Pancreas (tissue), 10 donors: Measurements from ENCODE around the gene SLC6A3. TPM values are rescaled to one million over a fixed set of nuclear protein-coding genes. Genes with fewer than 3 reads are reported as not detected.

Experiments used
- ATAC-seq, 4 donors: fragments of 200-7000 bp; cut with Tn5 transposase; one replicate each; pipeline versions ENCODE4 v1.8.0 to v1.9.1; 2020; ENCODE audit warnings: mild to moderate bottlenecking in 4 of 4, moderate library complexity in 4 of 4
- DNase-seq, 6 donors: peaks; one replicate each; pipeline ENCODE4 v3.0.0-alpha.2; 2020
- FAIRE-seq: peaks from 2 replicates; lab custom pipeline; 2012; peaks lifted over from hg19 to GRCh38; lab: Jason Lieb, UNC
- H3K27ac ChIP-seq, 4 donors: fragments of 200-600 bp; sonication (generic); 1 replicate in 3 of 4; 2 replicates in 1 of 4; pipeline versions ENCODE4 v1.5.0 to v1.8.0; 2020
- H3K27me3 ChIP-seq, 4 donors: fragments of 200-600 bp; one replicate each; pipeline ENCODE4 v1.8.0; 2021
- H3K36me3 ChIP-seq, 3 donors: fragments of 200-600 bp; sonication (generic) in 1 of 3; one replicate each; pipeline versions ENCODE4 v1.5.0 to v1.8.0; 2020 to 2021
- H3K4me1 ChIP-seq, 3 donors: fragments of 200-600 bp; one replicate each; pipeline ENCODE4 v1.8.0; 2021
- H3K4me3 ChIP-seq, 4 donors: fragments of 200-600 bp; sonication (generic) in 2 of 4; one replicate each; pipeline versions ENCODE4 v1.5.0 to v1.8.0; 2020 to 2021
- H3K9me3 ChIP-seq, 4 donors: fragments of 200-600 bp; one replicate each; pipeline ENCODE4 v1.8.0; 2021
- WGBS, 2 donors: extraction: QIAGEN DNeasy Blood & Tissue Kit; methylation state at CpG; one replicate each; pipeline ENCODE4 v1.1.7; 2013; 5-methylcytosine and 5-hydroxymethylcytosine counted together
- intact Hi-C, 3 donors: fragments of 100-400 bp; cut with DNase I; formaldehyde crosslinking; loops; one replicate each; pipeline versions ENCODE4 v1.11.1 to v1.14.2; 2022
- polyA plus RNA-seq, 2 donors: library from polyadenylated mRNA; stranded (reverse); fragments of 200-250 nt; gene quantifications; one replicate each; pipeline ENCODE4 v1.2.3, GENCODE V29; 2013
- total RNA-seq, 6 donors: library from RNA; stranded (reverse); fragmentation: NEBNext Ultra II Directional in 4 of 6; extraction: Animal tissue kit (Norgen Biotek cat#: 25700) in 4 of 6; gene quantifications; one replicate each; pipeline versions ENCODE4 v1.2.1 to v1.2.4, GENCODE V29; 2021 to 2023
- TF ChIP-seq, protein P1 (sequence below), 4 donors: fragments of 200-600 bp; sonication (generic) in 3 of 4; IDR thresholded peaks; one replicate each; pipeline versions ENCODE4 v1.5.0 to v1.8.0; 2021; ENCODE audit warnings: antibody characterized with exemption in 4 of 4
- donor health status: healthy with polysubstance abuse.
- donor health status: DM: no; HTN: no; CAD: no; lungs with moderate emphysema.
- donor health status: DM: no; HTN: no; CAD: no.
- donor health status: control.
- donor health status: control.
- donor health status: Bipolar disorder and iron deficiency.
- donor health status: DM: yes; HTN: yes; CAD: no.
- donor health status: DM: no; HTN: no; CAD: no.
- donor health status: DM: no; HTN: no; CAD: no.
- donor health status: DM: yes; HTN: yes; CAD: no.

Gene SLC6A3
- total and polyA plus RNA-seq, 8 donors = not detected

DNA sequence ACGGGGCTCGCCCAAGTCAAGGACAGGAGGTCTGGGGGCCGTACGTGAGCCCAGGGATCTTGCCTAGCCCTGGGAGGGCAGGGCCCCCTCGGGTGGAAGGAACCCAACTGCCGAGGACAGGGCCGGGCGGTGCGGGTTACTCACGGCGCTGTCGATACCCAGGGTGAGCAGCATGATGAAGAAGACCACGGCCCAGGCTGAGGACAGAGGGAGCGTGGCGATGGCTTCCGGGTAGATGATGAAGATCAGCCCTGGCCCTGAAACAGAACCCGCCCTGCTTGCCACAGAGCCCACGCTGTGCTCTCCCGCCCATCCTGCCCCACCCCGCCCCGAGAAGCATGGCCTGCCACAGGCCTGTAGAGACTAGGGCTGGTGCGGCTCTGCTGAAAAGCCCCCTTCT, 34.1 kb downstream of the SLC6A3 start:
- FAIRE-seq (no peak), DNase-seq (peak in 2 of 6 donors; percentile 39 to 44), ATAC-seq (no peak)
- no peak overlapping the region for H3K27ac ChIP-seq
- H3K4me3 ChIP-seq = no peak overlapping the region
- H3K4me1 ChIP-seq = no peaks in the 10 kb centered on the region
- WGBS, 2 donors = 68 to 72% methylated on average over 22 of the region's 22 CpGs
- H3K36me3 ChIP-seq = no peaks in the 10 kb centered on the region
- peaks cover 0 to 2% (median 0%) of the 10 kb centered on the region in 4 donors for H3K27me3 ChIP-seq
- intact Hi-C loops = no loop called here
- H3K9me3 ChIP-seq = no peaks in the 10 kb centered on the region
- TF ChIP-seq, protein P1, sequence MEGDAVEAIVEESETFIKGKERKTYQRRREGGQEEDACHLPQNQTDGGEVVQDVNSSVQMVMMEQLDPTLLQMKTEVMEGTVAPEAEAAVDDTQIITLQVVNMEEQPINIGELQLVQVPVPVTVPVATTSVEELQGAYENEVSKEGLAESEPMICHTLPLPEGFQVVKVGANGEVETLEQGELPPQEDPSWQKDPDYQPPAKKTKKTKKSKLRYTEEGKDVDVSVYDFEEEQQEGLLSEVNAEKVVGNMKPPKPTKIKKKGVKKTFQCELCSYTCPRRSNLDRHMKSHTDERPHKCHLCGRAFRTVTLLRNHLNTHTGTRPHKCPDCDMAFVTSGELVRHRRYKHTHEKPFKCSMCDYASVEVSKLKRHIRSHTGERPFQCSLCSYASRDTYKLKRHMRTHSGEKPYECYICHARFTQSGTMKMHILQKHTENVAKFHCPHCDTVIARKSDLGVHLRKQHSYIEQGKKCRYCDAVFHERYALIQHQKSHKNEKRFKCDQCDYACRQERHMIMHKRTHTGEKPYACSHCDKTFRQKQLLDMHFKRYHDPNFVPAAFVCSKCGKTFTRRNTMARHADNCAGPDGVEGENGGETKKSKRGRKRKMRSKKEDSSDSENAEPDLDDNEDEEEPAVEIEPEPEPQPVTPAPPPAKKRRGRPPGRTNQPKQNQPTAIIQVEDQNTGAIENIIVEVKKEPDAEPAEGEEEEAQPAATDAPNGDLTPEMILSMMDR (IDR thresholded peaks at IDR 0.05) = no peak

DNA sequence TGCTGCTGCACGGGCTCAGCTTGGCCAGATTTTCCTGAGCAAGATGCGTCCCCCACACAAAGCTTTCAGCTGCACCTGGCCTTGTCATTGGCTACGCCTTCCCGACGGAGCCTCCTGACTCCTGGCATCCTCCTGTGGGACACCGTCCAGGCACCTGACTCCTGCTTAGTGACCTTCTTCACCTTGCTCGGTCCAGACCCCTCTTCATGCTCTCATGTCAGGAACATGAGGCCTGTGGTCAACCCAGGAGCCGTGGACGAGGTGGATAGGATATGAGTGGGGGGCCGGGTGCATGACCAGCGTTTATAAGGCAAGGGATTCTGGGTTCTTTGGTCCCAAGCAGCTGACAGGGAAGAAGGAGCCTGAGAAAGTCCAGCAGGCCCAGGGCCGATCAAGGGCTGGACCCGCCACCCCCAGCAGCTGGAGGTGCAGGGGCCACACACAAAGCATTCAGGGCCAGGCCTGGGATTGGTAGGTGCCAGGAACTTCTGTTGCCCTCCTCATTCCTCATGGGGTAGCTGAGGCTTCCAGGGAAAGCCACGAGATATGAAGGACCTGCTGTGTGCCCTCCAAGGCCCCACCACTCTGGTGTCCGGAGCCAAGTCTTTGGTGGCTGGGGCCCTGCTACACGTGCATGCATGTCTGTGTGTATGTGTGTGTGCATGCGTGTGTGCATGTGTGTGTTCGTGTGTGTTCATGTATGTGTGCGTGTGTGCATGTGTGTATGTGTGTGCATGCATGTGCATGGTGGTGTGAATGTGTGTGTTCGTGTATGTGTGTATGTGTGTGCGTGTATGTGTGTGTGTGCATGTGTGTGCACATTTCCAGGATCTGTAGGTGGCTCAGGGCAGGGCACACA, 34.9 kb downstream of the SLC6A3 start:
- FAIRE-seq (no peak), ATAC-seq (no peak), DNase-seq (peak in 2 of 6 donors; percentile 30 to 32)
- H3K27me3 ChIP-seq = peaks cover 0 to 2% (median 0%) of the 10 kb centered on the region in 4 donors
- no peaks in the 10 kb centered on the region for H3K9me3 ChIP-seq
- no peak overlapping the region for H3K4me3 ChIP-seq
- WGBS, 2 donors = 60 to 77% methylated on average over 20 to 21 of the region's 21 CpGs
- intact Hi-C loops = no loop called here
- H3K4me1 ChIP-seq = no peaks in the 10 kb centered on the region
- H3K27ac ChIP-seq = no peak overlapping the region
- no peaks in the 10 kb centered on the region for H3K36me3 ChIP-seq
- TF ChIP-seq, protein P1 (IDR thresholded peaks at IDR 0.05) = no peak

DNA sequence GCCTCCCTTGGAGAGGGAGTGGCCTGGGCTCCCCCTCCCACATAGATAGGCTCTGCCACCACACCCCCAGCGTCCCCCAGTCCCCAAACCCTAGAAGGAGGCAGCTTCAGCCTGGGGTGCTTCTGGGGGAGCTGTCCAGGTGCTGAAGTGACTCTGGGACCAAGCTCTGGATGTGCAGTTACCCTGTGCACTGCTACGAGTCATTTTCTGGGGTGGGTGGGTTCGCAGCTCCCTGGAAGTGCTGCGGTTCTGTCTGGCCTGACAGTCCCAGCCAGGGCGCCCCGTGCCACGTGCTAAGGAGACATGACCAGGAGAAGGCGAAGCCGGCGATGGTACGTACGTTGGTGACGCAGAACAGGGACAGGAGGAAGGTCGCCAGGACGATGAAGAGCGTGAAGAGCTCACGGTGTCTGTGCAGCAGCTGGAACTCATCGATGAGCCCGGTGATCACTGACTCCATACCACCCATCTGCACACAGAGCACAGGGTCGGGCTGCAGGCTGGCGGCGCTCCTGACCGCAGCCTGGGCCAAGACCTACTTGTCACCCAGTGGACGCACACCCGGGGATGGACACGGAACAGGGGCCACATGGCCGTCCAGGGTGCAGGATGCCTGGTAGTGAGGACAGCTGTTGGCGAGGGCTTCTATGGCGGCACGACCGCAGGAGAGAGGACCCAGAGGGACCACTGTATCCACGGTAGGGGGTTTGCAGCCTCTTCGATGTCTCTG, 35.7 kb downstream of the SLC6A3 start:
- TF ChIP-seq, protein P1 (IDR thresholded peaks at IDR 0.05) = no peak
- no peaks in the 10 kb centered on the region for H3K4me1 ChIP-seq
- DNase-seq (peak in 2 of 6 donors; percentile 39 to 60), FAIRE-seq (no peak), ATAC-seq (peak in 2 of 4 donors; percentile 23 to 38)
- peaks cover 0 to 2% (median 0%) of the 10 kb centered on the region in 4 donors for H3K27me3 ChIP-seq
- WGBS, 2 donors = 63 to 72% methylated on average over 33 of the region's 33 CpGs
- H3K27ac ChIP-seq = no peak overlapping the region
- no peak overlapping the region for H3K4me3 ChIP-seq
- no peaks in the 10 kb centered on the region for H3K36me3 ChIP-seq
- intact Hi-C loops = no loop called here
- no peaks in the 10 kb centered on the region for H3K9me3 ChIP-seq

DNA sequence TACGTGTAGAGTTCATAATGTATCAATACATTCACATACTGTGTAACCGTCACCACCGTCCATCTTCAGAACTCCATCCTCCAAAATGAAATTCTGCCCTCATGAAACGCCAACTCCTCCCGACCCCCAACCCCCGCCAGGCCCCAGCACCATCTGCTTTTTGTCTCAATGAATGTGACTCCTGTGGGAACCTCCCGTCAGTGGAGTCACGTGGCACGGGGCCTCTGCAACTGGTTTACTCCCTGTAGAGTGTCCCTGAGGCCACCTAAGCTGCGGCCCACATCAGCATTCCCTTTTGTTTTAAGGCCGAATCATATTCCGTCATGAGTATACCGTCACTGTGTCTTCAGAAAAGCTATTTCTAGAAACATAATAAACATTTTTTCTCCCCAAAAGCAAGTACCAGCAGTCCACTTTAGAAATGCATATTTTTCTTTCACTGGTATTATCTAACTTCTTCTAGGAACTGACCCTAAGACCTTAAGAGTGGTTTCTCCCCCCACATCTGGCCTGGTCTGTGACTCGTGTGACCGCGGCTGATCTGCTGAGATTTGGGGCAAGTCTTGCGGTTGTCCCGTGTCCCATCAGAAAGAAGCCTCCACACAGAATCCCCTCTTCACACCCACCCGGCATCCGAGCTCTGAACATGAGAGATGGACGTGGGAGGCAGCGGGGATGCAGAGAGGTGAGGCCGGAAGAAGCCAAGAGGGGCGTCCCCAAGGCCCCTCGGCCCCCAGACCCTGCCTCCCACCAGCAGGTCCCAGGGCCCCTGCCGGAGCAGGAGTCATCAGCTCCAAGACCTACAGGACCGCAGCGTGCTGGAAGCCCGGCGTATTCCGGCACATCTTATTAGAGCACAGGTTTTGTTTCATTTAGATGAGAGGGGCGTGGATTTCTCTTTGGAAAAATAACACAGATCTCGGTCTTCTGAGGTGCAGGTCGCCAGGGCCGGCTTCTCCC, 38.3 kb downstream of the SLC6A3 start:
- Histone ChIP-seq H3K9me3 (no peaks in the 10 kb centered on the region), H3K36me3 (no peaks in the 10 kb centered on the region), H3K4me3 (no peak overlapping the region), H3K4me1 (no peaks in the 10 kb centered on the region), H3K27me3 (peaks cover 0 to 2% (median 0%) of the 10 kb centered on the region in 4 donors), H3K27ac (no peak overlapping the region)
- TF ChIP-seq, protein P1 (IDR thresholded peaks at IDR 0.05) = no peak
- ATAC-seq (no peak), DNase-seq (peak in 2 of 6 donors; percentile 33 to 51), FAIRE-seq (no peak)
- intact Hi-C loops = no loop called here
- 53 to 62% methylated on average over 35 of the region's 35 CpGs for WGBS, 2 donors
